Body of pancreas (tissue), 4 donors: ENCODE data around the gene SEMA3F. TPM values are rescaled to one million over a fixed set of nuclear protein-coding genes. Genes with fewer than 3 reads are reported as not detected.

Source experiments
- ATAC-seq: fragments of 150-250 bp; one replicate; pipeline ENCODE4 v1.9.1; 2016
- DNase-seq, 4 donors: peaks; one replicate each; pipeline ENCODE4 v3.0.0-alpha.2; 2019
- H3K27ac ChIP-seq, 4 donors: fragments of 200-600 bp; sonication (generic); 1 replicate in 3 of 4; 2 replicates in 1 of 4; pipeline versions ENCODE4 v1.5.1 to v1.6.1; 2016 to 2019; ENCODE audit warnings: mild to moderate bottlenecking in 1 of 4, mixed read lengths in 1 of 4, moderate library complexity in 1 of 4
- H3K27me3 ChIP-seq, 2 donors: fragments of 200-600 bp; sonication (generic); one replicate each; pipeline ENCODE4 v1.6.0; 2016; ENCODE audit warnings: mild to moderate bottlenecking in 1 of 2
- H3K36me3 ChIP-seq, 2 donors: fragments of 200-600 bp; sonication (generic); replicated peaks in 1 of 2; 2 replicates each; pipeline ENCODE4 v1.5.1; 2016; ENCODE audit warnings: low read depth in 2 of 2; ENCODE audit not compliant: insufficient read depth in 1 of 2
- H3K4me1 ChIP-seq: fragments of 200-600 bp; sonication (generic); one replicate; pipeline ENCODE4 v1.6.0; 2016
- H3K4me3 ChIP-seq, 2 donors: fragments of 200-600 bp; sonication (generic); 1 replicate in 1 of 2; 2 replicates in 1 of 2; pipeline ENCODE4 v1.5.1; 2016 to 2019
- H3K9me3 ChIP-seq, 3 donors: fragments of 200-600 bp; sonication (generic); 1 replicate in 2 of 3; 2 replicates in 1 of 3; pipeline ENCODE4 v1.5.1; 2016
- CTCF ChIP-seq, 7 experiments: fragments of 450-650 bp in 4 of 7; fragments of 200-600 bp in 3 of 7; sonication (generic) in 3 of 7; IDR thresholded peaks; one replicate each; pipeline ENCODE4 v1.5.1; 2016 to 2019; ENCODE audit warnings: antibody characterized with exemption in 7 of 7
- POLR2A ChIP-seq, 3 donors: fragments of 450-650 bp; IDR thresholded peaks; one replicate each; pipeline ENCODE4 v1.6.1; 2016; ENCODE audit warnings: antibody characterized with exemption in 3 of 3, mild to moderate bottlenecking in 2 of 3
- WGBS, 2 donors: methylation state at CpG; one replicate each; pipeline ENCODE4 v1.1.5; 2017; 5-methylcytosine and 5-hydroxymethylcytosine counted together
- intact Hi-C: fragments of 100-400 bp; cut with DNase I; formaldehyde crosslinking; loops from one replicate; pipeline ENCODE4 v1.15.1; 2023
- total RNA-seq, 2 donors: library from RNA; depleted of rRNA; stranded (reverse); fragments of >200 nt; gene quantifications; one replicate each; pipeline ENCODE4 v1.1.0, GENCODE V29; 2016

SEMA3F gene
- total RNA-seq, 2 donors from 2014 or later = 5.2 to 25.4 TPM

- H3K27ac ChIP-seq = no peak overlapping the region
- intact Hi-C loops = no loop called here
- no peak overlapping the region for H3K4me3 ChIP-seq
- H3K27me3 ChIP-seq = no peaks in the 10 kb centered on the region
- no peak for TF ChIP-seq CTCF (IDR thresholded peaks at IDR 0.05)
- no peak for TF ChIP-seq POLR2A (IDR thresholded peaks at IDR 0.05)
- DNase-seq (no peak), ATAC-seq (no peak)
- 95% methylated on average over 4 of the region's 7 CpGs; no CpG with 5 or more reads in 1 of the 2 donors for WGBS, 2 donors
- H3K9me3 ChIP-seq = no peaks in the 10 kb centered on the region
- peaks cover 37% of the 10 kb centered on the region for H3K4me1 ChIP-seq
- H3K36me3 ChIP-seq = no peaks in the 10 kb centered on the region
Measured at GRCh38 chr3:50174517-50174895, 19.4 kb downstream of the SEMA3F start.

DNA sequence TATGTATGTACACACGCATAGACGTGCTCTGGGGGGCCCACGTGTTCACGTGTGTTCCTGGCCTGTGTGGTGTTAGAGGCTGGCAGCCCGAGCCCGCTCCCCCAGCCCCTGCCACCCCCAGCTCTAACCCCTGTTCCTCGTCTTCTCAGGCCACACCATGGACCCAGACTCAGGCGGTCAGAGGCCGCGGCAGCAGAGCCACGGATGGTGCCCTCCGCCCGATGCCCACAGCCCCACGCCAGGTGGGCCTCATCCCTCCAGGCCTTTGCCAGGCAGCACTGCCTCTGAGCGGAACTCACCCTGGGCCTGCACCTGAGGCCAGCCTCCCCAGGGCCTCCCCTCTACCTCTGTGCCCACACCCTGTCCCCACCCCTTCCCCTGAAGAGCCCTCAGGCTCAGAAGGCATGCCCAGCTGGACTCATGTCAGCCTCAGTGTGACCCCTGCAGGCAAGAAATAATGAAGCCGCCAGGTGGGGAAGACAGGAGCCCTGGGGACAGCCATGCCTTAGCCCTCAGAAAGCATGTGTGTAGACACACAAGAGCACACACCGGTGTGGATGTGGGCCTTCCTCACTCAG, 19.9 kb downstream of the SEMA3F start:
- no peaks in the 10 kb centered on the region for H3K27me3 ChIP-seq
- intact Hi-C loops = no loop called here
- no peak for ATAC-seq
- DNase-seq = no peak
- TF ChIP-seq POLR2A (IDR thresholded peaks at IDR 0.05) (no peak), CTCF (IDR thresholded peaks at IDR 0.05) (no peak)
- no peak overlapping the region for H3K27ac ChIP-seq
- H3K36me3 ChIP-seq = no peaks in the 10 kb centered on the region
- peaks cover 42% of the 10 kb centered on the region for H3K4me1 ChIP-seq
- no peaks in the 10 kb centered on the region for H3K9me3 ChIP-seq
- WGBS, 2 donors = 85 to 92% methylated on average over 7 to 16 of the region's 17 CpGs
- H3K4me3 ChIP-seq = no peak overlapping the region

GRCh38 chr3:50177346-50177745, 22.2 kb downstream of the SEMA3F start:
- DNase-seq (peak; percentile 38 to 71 (median 46)), ATAC-seq (peak; percentile 19)
- TF ChIP-seq CTCF (IDR thresholded peaks at IDR 0.05) = no peak
- TF ChIP-seq POLR2A (IDR thresholded peaks at IDR 0.05) = no peak
- Histone ChIP-seq H3K4me3 (no peak overlapping the region), H3K27ac (no peak overlapping the region), H3K27me3 (no peaks in the 10 kb centered on the region), H3K36me3 (no peaks in the 10 kb centered on the region), H3K9me3 (no peaks in the 10 kb centered on the region), H3K4me1 (peaks cover 28% of the 10 kb centered on the region)
- 53 to 67% methylated on average over 1 to 2 of the region's 2 CpGs for WGBS, 2 donors
- intact Hi-C loops = no loop called here

- Histone ChIP-seq H3K27ac (peak overlapping the region in 1 of 4 donors; percentile 9), H3K36me3 (no peaks in the 10 kb centered on the region)
- intact Hi-C loops = no loop called here
Measured at GRCh38 chr3:50179710-50180109, 24.6 kb downstream of the SEMA3F start.

More at GRCh38 chr3:50179710-50180109, 24.6 kb downstream of the SEMA3F start:
- H3K9me3 ChIP-seq = no peaks in the 10 kb centered on the region
- no peak for TF ChIP-seq CTCF (IDR thresholded peaks at IDR 0.05)
- no peak for TF ChIP-seq POLR2A (IDR thresholded peaks at IDR 0.05)
- H3K4me1 ChIP-seq = peaks cover 22% of the 10 kb centered on the region
- H3K27me3 ChIP-seq = no peaks in the 10 kb centered on the region
- ATAC-seq (no peak), DNase-seq (no peak)
- WGBS, 2 donors = 10 to 31% methylated on average over 2 of the region's 2 CpGs
- H3K4me3 ChIP-seq = no peak overlapping the region
